Right ventricle myocardium superior (tissue), 1 donor: ENCODE results near the gene SHE. TPM values are rescaled to one million over a fixed set of nuclear protein-coding genes. Genes with fewer than 3 reads are reported as not detected.

ENCODE experiments used
- ATAC-seq: fragments of 200-7000 bp; cut with Tn5 transposase; one replicate; pipeline ENCODE4 v1.9.1; 2020; ENCODE audit warnings: mild to moderate bottlenecking; ENCODE audit not compliant: poor library complexity
- DNase-seq: peaks from one replicate; pipeline ENCODE4 v3.0.0-alpha.2; 2020
- intact Hi-C: fragments of 100-400 bp; cut with DNase I; formaldehyde crosslinking; loops from one replicate; pipeline ENCODE4 v1.11.2; 2022
- total RNA-seq: library from RNA; stranded (reverse); fragmentation: NEBNext Ultra II Directional; extraction: Animal tissue kit (Norgen Biotek cat#: 25700); gene quantifications from one replicate; pipeline ENCODE4 v1.2.1, GENCODE V29; 2021
- donor health status: DM: no; HTN: yes; CAD: no; lungs with severe emphysema.

Gene SHE
- total RNA-seq, 1 donor from 2014 or later = 11.0 TPM

DNA sequence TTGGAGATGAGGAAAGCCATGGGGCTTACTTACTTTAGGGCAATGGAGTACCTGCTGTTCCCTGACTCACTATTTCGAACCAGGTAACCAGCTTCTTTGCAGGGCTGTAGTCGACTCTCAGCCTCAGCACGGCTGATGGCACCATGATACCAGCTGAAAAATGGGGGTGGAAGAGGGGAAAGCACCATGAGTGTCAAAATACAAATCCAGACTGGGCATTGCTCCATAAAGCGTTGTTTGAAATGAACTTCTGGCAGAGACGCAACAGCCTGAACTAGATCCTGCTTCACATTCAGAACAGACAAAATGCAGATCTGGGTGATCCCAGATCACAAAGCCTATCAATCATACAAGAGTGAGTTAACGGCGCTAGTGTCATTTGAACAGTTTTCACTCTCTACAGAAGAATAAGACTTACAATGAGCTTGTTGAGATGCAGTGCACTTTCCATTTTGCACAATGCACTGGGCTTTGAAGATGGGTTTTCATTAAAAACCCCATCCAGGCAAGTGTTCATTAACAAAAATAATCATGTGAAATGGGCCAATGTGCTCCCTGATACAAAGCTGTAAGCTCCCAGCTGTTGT is 16.2 kb downstream of the SHE start:
- ATAC-seq = no peak
- no peak for DNase-seq
- intact Hi-C loops = loop anchor here (10.0 kb wide), 1 partner anchor 389 kb away; the partner anchor contains the start of gene KCNN3

DNA sequence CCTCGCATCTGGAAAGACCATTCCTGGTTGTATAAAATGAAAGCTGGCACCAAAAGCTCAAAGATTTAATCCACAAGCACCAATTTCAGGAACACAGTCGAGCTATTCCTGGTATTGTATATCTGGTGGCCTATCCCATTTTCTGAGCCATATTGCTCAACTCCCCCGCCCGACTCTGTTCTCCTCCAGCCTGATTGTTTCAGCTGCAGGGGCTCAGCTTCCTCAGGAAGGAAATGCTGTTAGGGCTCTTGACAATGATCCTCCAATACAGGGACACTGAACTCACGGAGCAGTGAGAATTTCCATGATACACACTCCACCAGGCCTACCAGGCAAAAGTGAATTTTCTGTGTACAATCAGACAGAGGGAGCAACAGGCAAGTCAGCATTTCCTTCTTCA is 17.1 kb downstream of the SHE start:
- peak; percentile 82 for ATAC-seq
- intact Hi-C loops = loop anchor here (10.0 kb wide), 1 partner anchor 390 kb away; the partner anchor contains the start of gene KCNN3
- peak; percentile 60 for DNase-seq

DNA sequence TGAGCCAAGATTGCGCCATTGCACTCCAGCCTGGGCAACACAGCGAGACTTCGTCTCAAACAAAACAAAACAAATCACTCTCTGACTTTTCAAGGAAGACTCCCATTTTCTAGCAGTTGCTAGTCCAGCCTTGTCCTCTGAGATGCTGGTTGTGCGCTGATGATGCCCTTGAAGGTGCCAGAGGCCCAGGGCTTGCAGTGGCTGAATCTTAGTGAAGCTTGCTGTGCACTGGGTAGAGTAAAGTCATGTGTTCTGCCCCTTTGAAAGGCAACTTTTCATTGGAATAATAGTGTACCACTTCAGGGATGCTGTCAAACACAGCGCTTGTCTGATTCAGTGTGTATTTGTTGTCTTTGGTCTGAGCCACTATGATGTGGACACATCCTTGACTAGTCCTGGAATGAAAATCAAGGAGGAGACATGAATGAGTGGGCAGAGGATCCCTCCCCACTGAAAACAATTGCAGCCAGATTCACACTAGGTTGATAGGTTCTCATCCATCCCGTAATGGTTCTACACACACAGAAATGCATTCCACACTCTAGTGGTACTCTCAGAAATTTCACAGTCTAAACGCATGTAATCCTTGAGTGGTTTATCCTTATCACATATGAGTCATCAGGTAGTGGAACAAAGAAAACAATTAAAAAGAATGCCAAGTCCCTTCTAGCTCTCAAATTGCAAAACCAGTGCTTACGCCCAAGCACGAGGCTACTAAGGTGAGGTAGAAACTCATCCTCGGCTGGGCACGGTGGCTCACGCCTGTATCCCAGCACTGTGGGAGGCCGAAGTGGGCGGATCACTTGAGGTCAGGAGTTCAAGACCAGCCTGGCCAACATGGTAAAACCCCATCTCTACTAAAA is 18.0 kb downstream of the SHE start:
- intact Hi-C loops = loop anchor here (5.0 to 10.0 kb wide), 2 partner anchors 63 to 391 kb away; partner anchors contain the start of gene KCNN3
- peak; percentile 26 for ATAC-seq
- no peak for DNase-seq

DNA sequence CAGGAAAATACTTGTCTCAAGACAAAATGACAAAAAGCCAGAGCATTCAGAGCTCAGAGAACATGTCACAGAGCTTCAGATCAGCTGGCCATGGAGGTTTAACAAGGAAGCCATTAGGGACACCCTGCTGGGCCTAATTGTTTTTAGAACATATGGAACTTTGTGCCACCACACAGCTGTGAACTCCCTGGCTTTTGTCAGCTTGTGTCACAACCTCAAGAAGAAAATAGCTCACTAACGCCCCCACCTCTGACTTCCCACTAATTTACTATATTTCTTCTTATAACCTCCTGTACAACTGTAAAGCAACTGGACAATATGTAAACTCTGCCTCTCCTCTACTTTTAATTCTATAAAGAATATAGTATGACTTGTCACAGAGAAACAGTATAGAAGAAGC is 21.2 kb downstream of the SHE start:
- ATAC-seq (no peak), DNase-seq (no peak)
- intact Hi-C loops = loop anchor here (5.0 to 10.0 kb wide), 2 partner anchors 66 to 394 kb away; partner anchors contain the start of gene KCNN3

DNA sequence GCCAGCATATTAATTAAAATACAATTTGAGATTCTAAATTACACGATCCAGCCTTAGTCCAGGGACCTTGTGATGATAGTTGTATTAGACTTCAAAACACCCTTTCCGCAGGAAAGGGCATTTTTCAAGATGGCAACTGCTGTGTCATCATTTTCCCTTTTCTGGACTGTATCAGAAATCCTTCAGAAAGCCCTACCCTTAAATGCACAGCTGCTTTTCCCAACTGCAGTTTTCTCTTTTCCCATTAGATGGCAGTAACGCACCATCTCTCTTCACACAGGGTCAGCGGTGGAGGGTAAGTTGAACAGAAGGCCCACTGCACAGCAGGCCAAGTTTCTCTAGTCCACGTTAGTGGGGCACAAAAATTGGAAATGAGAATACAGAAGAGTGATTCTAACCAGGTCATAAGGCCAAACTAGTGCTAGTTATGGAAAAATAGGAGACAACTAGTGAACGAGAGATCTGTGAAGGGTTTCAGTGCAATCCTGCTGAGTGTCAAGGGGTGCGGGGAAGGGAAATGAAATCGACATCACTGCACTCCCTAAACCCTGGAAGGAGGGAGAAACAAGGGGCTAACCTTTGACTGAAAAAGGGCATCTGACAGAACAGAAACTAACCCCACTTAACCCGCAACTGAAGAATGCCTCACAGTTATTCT is 22.3 kb downstream of the SHE start:
- intact Hi-C loops = loop anchor here (5.0 to 10.0 kb wide), 2 partner anchors 67 to 395 kb away; partner anchors contain the start of gene KCNN3
- ATAC-seq = peak; percentile 93
- DNase-seq = no peak

DNA sequence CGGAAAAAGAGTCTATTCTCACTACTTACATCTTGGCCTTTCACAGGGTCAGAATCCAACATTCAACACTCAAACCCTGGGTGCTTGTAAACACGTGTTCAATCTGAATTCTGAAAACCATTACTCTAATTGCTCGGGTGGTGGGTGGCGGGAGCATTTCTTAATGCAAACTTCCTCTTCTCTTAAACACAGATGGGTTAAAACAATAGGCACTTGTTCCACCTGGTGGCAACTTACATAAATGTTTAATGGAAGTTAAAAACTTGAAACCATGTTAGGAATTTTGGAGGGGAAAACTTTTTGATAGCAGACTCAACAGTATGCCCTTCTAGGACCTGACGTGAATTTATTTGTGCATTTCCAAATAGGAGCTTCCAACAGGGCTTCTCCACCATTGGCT is 23.6 kb downstream of the SHE start:
- no peak for DNase-seq
- intact Hi-C loops = no loop called here
- no peak for ATAC-seq

DNA sequence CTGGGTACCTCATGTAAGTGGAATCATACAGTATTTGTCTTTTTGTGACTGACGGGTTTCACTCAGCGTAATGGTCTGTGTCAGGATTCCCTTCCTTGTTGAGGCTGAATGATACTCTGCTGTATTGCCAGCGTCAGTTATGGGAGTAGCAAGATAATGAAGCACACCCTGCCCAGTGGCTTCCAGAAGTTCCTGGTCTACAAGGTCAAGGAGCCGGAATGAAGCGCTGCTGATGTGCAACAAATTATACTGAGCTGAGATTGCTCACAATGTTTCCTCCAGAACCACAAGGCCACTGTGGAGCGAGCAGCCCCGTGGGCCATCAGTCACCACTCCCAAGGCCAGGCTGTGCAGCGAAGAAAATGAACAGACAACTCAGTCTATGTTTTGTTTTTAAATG is 24.2 kb downstream of the SHE start:
- DNase-seq (no peak), ATAC-seq (no peak)
- intact Hi-C loops = no loop called here

DNA sequence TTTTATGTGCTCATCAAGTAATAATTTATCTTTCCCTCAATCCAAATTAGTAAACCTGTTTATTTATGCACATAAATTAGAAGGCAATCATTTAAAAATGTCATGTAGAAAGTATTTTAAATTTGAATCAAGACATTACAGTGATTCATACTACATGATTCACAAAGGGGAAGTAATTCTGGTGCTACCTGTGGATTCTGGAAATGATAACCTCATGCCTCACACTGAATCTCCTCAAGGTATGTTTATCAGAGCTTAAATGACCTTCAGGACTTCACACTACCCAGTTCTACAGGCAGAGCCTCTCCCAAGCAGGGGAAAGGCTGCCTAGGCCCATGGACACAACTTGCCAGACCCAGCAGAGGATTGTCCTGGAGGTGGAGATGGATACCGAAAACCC is 25.4 kb downstream of the SHE start:
- ATAC-seq (no peak), DNase-seq (no peak)
- intact Hi-C loops = no loop called here

DNA sequence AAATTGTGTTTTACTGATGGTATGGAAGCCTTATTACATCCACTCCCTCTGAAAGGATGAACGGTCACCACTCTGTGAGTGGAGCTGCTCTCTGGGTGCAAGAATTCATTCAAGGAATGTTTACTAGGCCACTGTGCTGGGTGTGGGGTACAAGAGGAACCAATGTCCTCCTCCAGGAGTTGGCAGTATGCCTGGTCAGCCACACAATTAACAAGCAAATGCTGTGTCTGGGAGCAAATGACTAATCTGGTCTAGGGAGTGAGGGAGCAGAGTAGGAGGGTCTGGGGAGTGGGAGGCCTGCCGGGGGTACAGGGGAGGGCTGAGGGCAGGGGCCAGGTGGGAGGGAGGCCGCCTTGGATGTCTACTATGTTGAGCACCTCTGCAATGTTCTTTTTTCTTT is 27.4 kb downstream of the SHE start:
- no peak for DNase-seq
- peak; percentile 50 for ATAC-seq
- intact Hi-C loops = no loop called here

DNA sequence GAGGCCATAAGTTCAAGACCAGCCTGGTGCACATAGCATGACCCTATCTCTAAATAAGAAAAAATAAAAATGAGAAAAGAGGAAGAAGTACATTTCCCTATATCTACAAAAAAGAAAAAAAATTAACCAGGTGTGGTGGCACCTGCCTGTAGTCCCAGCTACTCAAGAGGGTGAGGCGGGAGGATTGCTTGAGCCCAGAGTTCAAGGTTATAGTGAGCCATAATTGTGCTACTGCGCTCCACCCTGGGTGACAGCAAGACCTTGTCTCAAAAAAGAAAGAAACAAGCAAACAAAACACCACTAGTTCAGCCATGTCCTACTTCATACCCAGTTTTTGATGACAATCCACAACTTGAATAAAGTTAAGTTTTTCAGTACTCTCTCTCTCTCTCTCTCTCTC is 30.9 kb downstream of the SHE start:
- ATAC-seq (no peak), DNase-seq (no peak)
- intact Hi-C loops = no loop called here

DNA sequence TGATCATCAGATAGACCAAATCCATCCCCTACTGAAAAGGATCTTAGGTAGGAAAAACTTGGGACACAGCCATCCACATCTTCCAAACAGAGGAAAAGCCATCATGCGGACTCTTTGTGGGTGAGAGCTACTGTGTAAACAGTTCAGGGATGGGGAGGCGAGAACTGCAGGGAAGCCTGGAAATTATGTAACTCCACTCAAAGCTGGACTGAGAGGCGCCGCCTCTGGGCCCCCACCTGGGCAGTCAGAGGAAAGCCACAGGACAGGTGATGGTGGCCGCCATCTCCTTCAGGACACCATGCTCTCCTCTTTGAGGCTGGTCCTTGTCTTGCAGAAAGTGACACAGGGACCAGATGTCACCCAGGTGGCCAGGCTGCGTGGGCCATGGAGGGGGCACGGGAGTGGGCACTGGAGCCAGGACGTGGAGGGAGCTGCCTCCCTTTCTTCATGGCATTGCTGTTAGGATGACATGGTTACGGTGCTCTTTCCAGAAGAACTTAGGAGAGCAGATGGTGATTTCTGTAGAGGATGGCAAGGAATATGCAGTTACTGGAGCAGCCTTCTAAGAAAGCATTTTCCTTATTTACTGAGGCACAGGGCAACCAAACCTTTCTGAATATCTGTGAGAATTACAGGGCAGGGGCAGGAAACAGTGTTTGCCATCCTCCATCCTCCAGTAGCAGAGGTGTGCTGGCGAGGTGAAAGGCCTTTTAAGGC is 32.2 kb downstream of the SHE start:
- ATAC-seq = no peak
- no peak for DNase-seq
- intact Hi-C loops = loop anchor here (10.0 kb wide), 1 partner anchor 65 kb away; the partner anchor contains the start of gene IL6R

DNA sequence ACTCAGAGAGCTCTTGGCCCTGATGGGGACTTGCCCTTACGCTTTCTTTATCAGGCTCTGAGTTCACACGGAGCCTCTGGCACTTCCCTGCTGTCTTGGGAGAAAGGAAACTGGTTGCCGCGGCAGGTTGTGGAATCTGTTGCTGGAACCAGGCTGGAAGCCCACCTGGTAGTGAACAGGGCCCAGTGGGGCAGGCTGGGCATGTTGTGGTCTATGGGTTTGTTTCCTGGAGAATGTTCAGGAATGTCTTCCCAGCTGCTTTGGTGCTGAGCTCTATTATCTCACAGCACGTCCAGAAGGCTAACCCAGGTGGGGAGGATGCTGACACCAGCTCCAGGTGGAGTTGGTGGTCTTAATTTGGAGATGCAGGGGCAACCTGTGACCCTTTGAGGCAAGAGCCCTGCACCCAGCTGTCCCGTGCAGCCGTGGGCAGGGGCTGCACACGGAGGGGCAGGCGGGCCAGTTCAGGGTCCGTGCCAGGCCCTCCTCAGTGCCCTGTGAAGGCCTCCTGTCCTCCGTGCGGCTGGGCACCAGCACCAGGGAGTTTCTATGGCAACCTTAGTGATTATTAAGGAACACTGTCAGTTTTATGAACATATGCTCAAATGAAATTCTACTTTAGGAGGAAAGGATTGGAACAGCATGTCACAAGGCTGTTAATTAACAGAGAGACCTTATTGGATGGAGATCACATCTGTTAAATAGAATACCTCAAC is 33.5 kb downstream of the SHE start:
- ATAC-seq = no peak
- no peak for DNase-seq
- intact Hi-C loops = loop anchor here (10.0 kb wide), 1 partner anchor 64 kb away; the partner anchor contains the start of gene IL6R

DNA sequence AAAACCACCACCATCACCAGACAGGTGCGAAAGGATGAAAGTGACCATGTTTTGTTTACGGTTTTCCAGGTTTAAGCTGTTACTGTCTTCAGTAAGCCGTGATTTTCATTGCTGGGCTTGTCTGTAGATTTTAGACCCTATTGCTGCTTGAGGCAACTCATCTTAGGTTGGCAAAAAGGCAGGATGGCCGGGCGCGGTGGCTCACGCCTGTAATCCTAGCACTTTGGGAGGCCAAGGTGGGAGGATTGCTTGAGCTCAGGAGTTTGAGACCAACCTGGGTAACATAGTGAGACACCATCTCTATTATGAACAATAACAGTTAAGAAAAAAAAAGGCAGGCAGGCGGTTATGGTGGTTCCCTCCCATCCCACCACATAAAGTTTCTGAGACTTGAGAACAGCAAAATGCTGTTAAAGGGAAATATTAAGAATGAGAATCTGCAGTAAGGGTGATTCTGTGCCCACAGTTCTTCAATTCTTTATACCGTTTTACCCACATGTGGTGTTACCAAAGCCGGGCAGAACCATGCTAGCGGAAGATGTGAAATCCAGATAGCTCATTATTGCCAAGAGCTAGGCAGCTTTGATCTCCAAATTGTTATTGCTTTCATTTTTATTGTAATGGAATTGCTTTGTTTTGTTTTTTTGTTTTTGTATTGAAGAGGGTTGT is 34.6 kb downstream of the SHE start:
- ATAC-seq (no peak), DNase-seq (no peak)
- intact Hi-C loops = loop anchor here (10.0 kb wide), 1 partner anchor 63 kb away; the partner anchor contains the start of gene IL6R

DNA sequence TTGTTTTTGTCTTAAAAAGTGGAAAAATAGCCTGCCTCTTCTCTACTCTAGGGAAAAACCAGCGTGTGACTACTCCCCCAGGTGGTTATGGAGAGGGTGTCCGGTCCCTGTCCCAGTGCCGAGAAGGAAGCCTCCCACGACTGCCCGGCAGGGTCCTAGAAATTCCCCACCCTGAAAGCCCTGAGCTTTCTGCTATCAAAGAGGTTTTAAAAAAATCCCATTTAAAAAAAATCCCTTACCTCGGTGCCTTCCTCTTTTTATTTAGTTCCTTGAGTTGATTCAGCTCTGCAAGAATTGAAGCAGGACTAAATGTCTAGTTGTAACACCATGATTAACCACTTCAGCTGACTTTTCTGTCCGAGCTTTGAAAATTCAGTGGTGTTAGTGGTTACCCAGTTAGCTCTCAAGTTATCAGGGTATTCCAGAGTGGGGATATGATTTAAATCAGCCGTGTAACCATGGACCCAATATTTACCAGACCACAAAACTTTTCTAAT is 35.2 kb downstream of the SHE start:
- DNase-seq (no peak), ATAC-seq (no peak)
- intact Hi-C loops = loop anchor here (10.0 kb wide), 1 partner anchor 62 kb away; the partner anchor contains the start of gene IL6R

DNA sequence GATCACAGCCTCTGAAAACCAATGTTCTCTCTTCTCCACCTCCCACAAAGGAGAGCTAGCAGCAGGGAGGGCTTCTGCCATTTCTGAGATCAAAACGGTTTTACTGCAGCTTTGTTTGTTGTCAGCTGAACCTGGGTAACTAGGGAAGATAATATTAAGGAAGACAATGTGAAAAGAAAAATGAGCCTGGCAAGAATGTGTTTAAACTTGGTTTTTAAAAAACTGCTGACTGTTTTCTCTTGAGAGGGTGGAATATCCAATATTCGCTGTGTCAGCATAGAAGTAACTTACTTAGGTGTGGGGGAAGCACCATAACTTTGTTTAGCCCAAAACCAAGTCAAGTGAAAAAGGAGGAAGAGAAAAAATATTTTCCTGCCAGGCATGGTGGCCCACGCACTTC is 36.0 kb downstream of the SHE start:
- DNase-seq (no peak), ATAC-seq (no peak)
- intact Hi-C loops = loop anchor here (10.0 kb wide), 1 partner anchor 61 kb away; the partner anchor contains the start of gene IL6R

DNA sequence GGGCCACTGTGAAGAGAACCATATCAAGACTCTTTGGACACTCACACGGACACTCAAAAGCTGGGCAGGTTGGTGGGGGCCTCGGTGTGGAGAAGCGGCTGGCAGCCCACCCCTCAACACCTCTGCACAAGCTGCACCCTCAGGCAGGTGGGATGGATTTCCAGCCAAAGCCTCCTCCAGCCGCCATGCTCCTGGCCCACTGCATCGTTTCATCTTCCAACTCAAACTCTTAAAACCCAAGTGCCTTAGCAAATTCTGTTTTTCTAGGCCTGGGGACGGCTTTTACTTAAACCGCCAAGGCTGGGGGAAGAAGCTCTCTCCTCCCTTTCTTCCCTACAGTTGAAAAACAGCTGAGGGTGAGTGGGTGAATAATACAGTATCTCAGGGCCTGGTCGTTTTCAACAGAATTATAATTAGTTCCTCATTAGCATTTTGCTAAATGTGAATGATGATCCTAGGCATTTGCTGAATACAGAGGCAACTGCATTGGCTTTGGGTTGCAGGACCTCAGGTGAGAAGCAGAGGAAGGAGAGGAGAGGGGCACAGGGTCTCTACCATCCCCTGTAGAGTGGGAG is 36.5 kb downstream of the SHE start:
- intact Hi-C loops = loop anchor here (10.0 kb wide), 1 partner anchor 61 kb away; the partner anchor contains the start of gene IL6R
- DNase-seq (no peak), ATAC-seq (no peak)

DNA sequence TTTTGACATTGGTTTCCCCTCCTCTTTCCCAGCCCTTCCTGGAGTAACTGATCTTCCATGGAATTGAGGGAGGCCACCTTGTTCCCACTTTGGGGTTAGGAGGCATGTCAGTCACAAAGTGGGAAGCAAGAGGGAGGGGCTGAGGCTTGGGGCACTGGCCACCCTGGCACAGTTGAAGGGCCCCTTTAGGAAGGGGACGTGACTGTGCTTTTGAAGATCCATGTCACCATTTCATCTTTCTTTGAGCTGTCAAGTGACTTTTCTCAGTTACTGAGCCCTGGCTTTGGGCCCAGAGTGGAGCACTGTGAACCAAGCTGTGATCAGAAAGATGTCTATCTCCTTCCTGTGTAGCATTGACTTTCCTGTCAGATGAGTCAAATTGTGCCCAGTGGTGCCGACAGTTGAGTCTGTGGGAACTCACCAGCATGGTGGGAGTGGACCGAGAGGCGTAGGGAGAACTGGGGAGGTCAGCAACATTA is 38.7 kb downstream of the SHE start:
- DNase-seq (no peak), ATAC-seq (peak; percentile 31)
- intact Hi-C loops = loop anchor here (10.0 kb wide), 1 partner anchor 59 kb away; the partner anchor contains the start of gene IL6R
